GM18873 (cell line): ENCODE measurements around the gene BEND5.

Experiments used
- ATAC-seq: cut with Tn5 transposase; IDR thresholded peaks from one replicate; pipeline ENCODE4 v1.9.1; 2021; ENCODE audit warnings: mild to moderate bottlenecking, moderate library complexity, moderate number of reproducible peaks; ENCODE audit not compliant: unreplicated experiment, low FRiP score

The BEND5 gene

DNA sequence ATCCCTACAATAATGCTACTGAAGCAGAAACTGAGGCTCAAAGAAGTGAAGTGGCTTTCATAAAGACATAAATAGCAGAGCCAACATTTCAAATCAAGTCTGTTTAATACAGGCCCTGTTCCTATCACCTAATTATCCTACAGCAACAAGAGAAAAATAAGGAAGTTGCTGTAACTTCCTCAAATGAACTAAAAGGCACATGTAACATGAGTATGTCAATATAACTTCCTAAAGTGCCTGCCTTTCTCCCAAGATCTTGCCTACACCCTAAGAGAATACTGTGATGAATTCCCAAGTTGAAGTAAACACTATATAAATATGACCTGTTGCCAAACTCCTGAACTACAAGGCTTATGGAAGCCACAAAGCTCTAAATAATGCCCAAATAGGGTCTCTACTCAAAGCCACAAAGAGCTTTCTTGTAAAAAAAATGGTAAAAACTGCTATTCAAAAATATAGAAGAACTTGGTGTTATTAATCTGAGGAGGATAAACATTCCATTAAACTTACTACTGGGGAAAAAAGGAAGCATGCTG is 8.6 kb downstream of the BEND5 start:
- ATAC-seq: no peak

DNA sequence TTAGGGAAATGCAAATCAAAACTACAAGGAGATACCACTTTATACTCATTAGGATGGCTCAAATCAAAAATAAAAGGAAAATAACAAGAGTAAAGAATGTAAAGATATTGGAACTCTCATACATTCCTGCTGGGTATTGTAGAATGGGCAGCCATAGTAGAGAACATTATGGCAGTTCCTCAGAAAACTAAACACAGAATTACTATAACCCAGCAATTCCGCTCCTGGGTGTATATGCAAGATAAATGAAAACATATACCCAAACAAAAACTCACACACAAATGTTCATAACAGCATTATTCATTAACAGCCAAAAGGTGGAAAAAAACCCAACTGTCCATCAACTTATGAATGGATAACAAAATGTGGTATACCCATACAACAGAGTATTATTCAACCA is 11.4 kb downstream of the BEND5 start:
- ATAC-seq: no peak

DNA sequence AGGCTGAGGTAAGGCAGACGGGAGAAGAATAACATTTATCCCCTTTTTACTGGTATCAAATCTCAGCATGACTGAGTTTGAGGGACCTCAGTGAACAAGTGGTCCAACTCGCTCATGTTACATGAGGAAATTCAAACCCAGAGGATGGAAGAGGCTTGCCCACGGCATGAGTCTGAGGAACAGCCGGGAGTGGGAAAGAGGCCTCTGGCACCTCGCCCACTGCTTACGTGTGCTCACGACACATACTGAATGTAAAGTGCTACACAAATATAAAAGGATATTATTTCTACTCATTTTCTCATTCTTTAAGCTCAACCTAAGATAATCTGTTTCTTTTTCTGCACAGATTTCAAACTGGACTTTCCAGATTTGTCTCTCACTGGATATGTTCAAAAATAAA is 14.7 kb downstream of the BEND5 start:
- ATAC-seq: no peak

DNA sequence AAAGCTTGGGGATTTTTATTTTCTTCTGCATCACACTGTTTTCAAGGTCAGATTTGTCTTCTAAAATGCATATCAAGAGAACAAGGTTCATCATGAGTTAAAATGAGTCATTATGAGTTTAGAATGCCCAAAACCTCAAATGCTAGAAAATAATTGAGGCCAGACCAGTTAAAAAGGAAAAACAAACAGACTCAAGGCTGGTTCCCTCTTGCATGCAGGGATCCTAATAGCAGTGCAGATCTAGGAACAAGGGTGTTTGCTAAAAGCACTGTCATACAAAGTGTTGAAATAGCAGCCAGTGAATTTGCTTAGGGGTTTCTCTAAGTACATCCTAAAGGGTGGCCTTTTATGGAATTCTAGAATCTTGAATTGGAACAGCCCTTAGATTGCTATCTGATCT is 15.3 kb downstream of the BEND5 start:
- no peak for ATAC-seq

DNA sequence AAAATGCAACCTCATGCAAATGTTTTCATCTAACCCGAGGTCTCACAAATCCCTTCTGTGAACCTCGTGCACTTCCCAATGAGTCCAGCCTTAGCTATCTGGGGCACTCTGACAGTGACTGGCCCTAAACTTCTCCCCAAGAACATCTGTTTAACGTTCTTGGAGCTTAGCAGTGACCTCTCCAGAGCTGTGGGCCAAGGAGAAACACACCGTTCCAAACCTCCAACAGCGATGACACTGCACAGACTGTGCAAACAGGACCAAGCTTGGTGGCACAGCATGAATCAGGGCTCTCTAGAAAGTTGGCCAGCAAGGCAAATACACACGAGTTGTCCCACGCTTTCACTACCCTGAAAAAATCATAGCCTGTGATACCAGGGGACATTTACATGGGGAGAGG is 15.8 kb downstream of the BEND5 start:
- ATAC-seq: no peak

DNA sequence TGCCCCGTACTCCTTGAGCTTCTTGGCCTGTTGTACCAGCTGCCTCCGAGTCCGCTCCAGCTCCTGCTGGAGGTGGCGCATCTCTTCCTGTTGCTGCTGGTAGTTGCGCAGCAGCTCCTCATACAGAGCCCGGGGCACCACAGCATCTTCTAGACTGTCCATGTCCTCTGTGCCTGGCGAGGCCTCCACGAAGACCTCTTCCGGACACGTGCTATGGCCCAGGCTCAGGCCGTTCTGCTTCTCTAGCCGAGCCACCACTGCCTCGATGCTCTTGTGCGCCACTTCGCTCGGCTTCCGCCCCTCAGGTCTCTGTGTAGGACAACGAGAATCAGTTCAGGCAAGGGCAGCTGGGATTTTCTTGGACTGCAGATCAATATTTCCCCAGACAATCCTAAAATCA is 17.7 kb downstream of the BEND5 start:
- ATAC-seq: no peak

DNA sequence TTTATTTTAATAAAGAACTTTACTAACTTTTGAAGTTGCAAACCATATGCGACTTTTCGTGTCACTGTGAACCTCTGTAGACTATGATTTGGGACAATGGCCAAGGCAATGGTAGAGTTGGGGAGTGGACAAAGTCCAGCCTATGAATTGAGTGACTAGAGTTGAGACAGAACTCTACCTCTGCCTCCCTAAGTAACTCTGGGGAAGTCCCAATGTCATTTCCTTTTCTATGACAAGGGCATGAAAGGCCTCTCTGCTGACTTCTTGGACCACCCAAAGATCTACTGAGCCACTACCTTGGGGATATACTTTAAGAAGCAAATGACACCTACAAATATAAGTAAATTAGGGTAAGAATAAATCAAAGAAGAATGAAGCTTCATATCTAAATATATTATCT is 19.3 kb downstream of the BEND5 start:
- no peak for ATAC-seq

DNA sequence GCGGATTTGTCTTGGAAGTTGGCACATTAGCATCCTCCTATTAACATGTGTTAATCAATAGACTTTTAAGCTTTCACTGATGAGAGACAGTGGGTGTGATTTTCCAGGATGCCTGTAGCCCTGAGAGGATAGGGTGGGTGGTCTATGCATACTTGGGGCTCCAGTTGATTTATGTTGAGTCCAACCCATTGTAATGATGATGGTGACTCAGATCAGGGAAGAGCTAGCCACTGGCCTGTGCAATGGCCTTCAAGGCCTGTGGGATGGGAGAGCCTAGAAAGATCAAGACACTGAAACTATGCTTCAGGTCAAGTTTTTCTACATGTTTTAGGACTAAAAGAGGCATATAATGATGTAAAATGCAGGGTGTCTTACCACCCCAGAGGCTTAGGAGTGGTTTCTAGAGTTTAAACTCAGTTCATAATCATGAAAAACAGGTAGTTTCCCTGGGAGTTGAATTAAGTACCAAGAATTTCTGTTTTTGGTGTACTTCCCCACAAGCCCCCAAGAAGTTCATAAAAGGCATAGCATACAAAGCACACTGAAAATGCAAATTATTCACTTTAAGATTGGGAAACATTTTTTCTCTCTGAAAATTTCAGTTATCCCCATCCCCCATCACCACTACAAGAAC is 19.9 kb downstream of the BEND5 start:
- no peak for ATAC-seq

DNA sequence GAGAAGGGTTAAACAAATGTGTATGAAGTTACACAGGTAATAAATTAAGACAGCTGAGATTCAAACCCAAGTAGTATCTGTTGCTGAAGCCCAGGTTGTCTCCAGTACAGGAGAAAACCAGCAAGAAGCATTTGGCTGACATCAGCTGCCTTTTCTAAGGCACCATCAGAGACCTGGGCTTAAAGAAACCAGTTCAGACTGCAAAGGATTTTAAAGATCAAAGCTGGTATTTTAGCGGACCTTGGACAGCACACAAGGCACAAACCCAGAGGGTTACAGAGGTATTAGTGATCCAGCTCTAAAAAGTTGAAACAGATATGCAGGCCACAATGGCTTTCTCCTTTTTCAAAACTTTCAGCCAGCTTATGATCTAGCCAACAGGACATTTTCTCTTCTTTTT is 23.4 kb downstream of the BEND5 start:
- no peak for ATAC-seq

DNA sequence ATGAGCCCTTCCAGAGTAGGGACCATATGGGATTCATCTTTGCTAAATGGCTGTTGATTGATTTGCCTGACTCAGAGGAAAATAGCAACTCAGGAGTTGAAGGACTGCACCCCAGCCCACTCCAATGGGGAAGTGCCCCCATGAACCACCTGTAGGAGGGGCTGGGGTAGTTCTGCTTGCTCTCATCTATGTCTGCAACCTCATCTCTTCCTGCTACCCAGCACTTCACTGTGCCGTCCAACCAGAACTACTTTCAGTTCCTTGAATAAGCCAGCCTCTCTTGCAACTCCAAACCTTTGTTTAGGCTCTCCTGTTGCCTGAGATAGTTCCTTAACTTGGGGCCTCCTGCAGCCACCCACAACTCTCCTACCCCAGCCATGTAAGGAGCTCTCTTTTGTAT is 26.6 kb downstream of the BEND5 start:
- no peak for ATAC-seq

DNA sequence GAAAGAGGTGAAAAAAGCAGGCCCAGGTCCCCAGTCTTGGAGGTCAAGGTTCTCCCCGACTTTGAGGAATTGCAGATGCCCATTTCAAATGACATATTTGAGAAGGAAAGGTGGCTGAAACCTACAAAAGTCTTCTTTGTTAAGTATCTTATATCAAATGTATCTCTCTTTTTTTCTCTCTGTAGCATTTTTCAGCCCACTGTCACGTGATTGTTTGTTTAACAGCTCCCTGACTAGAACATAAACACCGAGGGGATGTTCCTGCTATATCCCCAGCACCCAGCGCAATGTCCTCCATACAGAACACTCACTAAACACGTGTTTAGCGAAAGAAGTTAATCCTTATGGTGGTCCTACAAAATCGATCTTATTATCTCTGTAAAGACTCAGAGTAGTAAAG is 27.6 kb downstream of the BEND5 start:
- no peak for ATAC-seq

DNA sequence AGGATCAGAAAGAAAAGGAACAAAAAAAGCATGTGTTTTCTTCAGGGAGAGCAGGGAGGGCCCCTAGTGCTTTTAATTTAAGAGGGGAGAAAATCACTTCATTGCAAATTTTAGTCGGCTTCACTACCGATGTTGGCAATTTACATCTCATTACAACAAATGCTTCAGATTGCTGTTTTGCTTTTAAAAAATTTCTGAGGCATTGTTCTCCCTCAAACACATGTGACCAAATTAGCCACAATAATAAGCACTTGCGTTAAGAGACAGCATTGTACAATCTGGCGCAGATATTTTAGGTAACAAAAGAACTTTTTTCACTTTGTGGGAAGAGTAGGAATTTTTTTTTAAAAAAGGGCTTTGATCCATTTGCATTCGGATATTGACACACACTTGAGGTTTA is 29.8 kb downstream of the BEND5 start:
- ATAC-seq: no peak

DNA sequence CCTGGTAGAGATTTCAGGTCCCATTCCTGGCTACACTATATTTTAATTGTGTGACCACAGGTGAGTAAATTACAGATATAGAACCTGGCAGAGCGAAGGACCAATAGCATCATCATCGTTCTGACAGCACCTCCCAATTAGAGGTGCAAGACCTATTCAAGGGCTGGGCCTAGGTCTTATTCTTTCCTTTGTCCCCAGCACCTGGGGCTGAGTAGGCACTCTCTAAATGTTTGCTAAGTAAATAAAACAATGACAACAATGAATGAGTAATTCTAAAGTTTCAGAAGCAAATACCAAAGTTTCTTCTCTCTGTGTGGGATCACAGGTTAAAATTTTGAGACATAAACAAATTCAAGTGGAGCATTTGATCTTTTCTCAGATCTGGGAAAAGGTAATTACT is 32.7 kb downstream of the BEND5 start:
- no peak for ATAC-seq

DNA sequence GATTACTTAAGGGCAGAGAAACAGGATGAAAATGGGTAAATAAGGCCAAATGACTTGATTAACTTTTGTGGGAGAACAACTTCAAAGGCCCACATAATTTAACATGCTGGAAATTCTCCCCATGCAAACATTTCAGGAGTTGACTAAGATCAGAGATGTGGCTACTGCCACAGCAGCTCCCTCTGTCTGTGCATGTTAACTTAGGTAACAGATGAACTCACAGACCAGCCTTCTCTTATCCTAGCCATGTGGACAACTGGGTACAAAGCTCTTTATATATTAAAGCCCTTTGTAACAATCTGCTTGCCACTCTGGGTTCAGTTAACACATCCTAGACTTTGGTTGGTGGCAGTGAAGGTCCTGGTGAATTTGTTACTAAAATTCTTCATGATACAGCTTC is 33.2 kb downstream of the BEND5 start:
- no peak for ATAC-seq

DNA sequence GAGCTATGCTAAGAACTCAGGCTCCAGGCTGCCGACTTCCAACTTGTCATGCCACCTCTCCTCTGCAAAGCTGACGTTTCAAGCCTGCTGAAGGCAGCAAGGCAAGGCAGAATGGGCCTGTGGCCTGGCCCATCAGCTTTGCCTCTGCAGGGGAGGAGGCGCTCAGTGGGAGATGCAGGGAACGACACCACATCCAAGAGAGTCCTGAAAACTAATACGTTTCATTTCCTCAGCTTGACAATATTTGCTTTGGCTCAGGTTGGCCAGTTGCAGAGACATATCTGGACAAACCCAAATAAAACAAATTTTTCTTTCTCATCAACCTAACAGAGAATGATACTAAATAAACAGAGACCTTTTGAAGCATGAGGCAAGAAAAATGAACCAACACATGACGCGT is 35.3 kb downstream of the BEND5 start:
- no peak for ATAC-seq

DNA sequence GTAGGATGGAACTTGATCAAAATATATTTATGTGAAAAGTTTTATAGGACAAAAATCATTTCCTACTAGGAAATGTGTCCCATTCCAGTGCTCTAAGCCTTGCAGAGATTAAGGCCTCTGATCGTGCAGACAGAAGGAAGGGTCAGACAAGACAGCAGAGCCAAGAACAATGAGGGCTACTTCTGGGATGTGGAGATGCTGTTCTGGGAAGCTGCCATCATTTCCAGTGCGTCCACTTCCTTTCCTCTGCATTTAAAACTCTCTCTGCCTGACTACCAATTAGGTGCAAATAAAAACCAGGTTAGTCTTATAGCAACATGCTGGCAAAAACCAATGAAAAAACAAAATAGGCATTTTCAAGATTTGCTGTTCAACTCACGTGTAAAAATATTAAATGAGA is 36.1 kb downstream of the BEND5 start:
- no peak for ATAC-seq

DNA sequence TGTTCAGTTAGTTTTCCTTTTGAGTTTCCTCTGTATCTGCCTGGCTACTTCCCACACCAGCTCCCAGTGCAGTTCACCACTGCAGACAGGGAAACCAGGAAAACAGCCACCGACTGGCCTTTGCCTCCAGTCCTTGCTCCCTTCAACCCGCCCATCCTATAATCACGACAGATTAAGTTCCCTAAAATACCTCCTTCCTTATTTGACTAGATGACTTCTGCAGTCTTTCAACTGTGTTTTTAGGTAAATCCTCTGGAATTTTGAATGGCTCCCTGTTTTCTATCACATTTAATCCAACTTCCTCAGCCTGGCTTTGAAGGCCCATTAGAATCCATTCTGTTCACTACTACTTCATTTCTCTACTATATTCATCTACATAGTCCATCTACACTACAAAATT is 37.6 kb downstream of the BEND5 start:
- ATAC-seq: no peak

DNA sequence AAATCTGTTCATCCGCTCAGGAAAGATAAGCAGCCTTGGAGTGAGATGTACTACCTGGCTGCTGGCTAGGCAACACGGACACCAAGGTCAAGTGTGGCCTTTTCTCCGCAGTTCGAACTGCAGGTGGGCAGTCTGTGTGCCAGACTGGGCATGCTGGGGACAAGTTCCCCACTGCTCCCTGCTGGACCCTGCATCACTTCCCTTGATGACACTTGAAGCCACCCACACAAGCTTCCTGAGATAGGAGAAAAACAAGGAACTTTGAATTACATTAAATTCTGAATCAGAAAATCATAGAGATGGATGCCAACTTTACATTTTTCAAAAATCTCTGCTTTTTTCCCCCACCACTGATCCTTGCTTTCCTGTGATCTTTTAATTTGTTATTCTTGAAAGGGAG is 38.3 kb downstream of the BEND5 start:
- no peak for ATAC-seq

DNA sequence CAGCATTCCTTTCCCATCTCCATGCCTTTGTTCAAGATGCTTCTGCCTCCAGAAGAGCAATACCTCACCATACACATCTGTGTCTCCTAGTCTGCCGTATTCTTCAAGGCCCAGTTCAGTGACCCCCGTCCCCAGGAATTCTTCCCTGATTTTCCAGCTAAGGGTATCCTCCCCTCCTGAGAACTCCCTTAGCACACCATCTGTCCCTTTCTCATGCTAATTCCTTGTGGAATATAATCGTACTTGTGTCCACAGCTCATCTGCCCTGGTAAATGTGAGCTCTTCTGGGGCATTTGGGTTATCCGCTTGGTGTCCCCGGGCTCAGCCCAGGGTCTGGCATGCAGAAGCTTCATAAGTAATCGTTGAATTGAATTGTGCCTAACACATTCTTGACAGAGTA is 40.9 kb downstream of the BEND5 start:
- no peak for ATAC-seq

DNA sequence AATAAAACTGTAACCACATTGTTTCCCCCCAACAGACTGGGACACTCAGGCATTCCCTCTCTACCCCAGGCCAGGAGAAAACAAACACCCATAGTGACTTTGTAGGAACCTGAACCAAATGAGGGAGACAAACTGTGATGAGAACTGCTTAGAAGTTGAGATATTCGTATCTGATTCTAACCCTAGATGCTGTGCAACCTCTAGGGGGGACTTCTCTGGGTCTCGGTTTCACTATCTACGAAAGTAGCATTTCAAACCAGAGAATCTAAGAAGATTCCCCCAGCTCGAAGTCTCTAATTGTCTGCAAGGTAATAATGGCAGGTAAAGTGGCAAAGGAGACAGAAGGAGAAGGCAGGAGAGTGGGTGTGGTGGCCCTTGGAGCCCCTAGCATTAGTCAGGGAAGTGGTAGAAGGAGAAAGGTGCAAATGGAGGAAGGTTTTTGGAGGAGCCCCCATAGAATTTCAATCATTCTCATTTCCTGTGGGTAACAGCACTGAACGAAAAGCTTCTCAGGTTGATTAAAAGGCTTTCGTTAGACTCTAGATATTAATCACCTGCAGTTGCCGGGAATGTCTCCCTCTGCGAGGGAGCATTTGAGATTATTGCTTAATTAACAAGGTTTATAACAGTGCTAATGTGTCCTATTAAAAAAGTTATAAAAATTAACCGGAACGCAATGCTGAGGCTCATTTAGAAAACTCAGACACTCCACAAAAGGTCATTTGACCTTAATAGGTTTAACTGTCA is 46.4 kb downstream of the BEND5 start:
- ATAC-seq: peak; percentile 56

DNA sequence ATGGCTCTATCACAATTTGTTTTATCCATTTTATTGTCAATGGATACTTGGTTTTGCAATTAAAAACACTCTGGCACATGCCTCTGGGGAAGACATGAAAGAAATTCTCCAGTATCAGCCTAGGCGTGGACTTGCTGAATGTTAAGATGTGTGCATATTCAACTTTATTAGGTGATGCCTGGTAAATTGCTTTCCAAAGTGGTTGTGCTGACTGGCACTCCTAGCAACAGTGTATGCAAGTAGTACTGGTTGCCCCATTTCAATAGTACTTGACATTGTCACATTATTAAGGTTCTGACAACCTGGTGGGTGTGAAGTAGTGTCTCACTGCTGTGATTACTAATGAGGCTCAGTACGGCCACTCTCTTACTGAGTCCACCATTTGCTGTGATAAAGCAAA is 48.1 kb downstream of the BEND5 start:
- ATAC-seq: no peak

DNA sequence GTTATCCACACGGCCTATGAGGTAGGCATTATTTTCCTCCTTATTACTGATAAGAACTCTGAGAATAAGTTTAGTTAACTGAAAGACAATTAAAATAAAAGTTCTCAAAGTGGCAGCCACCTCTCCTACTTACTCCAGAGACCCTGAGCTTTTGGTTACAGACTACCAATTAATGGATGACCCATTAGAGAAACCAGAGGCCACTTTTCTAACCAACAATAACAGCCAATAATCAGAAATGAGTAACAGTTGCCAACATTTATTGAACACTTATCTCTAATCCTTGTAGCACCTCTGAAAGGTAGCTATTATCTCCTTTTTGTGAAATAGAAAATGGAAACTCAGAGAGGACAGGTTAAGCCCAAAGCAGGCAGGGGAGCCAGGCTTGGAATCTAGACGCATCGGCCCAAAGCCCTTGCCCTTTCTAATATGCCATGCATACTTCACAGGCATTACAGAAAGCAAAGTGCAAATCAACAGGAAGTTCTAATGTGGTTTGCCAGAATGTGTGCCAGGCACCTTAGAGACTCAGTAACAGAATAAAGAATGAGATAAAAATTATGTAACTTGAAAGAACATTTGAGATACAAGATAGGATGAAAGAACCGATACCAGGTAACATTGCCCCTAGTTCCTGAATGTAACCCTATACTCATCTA is 50.0 kb downstream of the BEND5 start:
- ATAC-seq: no peak
